Fibroblast of lung (primary cell): ENCODE measurements around the gene MTNR1A.

ENCODE experiments used
- CTCF ChIP-seq, 2 donors: IDR thresholded peaks in 1 of 2; conservative IDR thresholded peaks in 1 of 2; 1 replicate in 1 of 2; 2 replicates in 1 of 2; pipeline ENCODE4 v1.5.1; 2011 to 2012; ENCODE audit warnings: low read length in 2 of 2, control low read depth in 1 of 2, inconsistent platforms in 1 of 2, low read depth in 1 of 2, mild to moderate bottlenecking in 1 of 2
- EZH2 ChIP-seq: IDR thresholded peaks from 2 replicates; pipeline ENCODE4 v1.5.1; 2012; ENCODE audit warnings: low read length, control low read depth, mild to moderate bottlenecking; ENCODE audit errors: missing control alignments

GRCh38 chr4:186561748-186562147 lies 6.4 kb upstream of the MTNR1A start:
- TF ChIP-seq CTCF (conservative IDR thresholded peaks at IDR 0.05 in 1 of 2, IDR thresholded peaks at IDR 0.05 in 1 of 2; ENCODE audit: low read depth in 1 of 2, low read length in 2 of 2) = no peak
- no peak for TF ChIP-seq EZH2
